GM18951 (cell line): ENCODE measurements around the gene BMP8B.
"Not testable (repeated sequence)": the region's sequence is repeated elsewhere in the genome, so short reads cannot be mapped to it uniquely, and the experiment has no call there.

Experiments
- POLR2A ChIP-seq: IDR thresholded peaks from 4 replicates; pipeline ENCODE4 v1.6.1; 2011; ENCODE audit warnings: mild to moderate bottlenecking; ENCODE audit not compliant: insufficient read length, insufficient read depth; ENCODE audit errors: extremely low read depth
- in situ Hi-C: fragments of 300-500 bp; cut with MboI; formaldehyde crosslinking; loops from one replicate; pipeline ENCODE4 v1.12.0; 2022; ENCODE audit warnings: low sequenced_read_pairs, mixed read lengths, inconsistent platforms; ENCODE audit not compliant: unreplicated experiment

Gene BMP8B

GRCh38 chr1:39777306-39777705 lies 11.4 kb downstream of the BMP8B start:
- in situ Hi-C loops = loop anchor here (5.0 kb wide), 1 partner anchor 265 kb away; no protein-coding TSS in a partner anchor
- no peak for TF ChIP-seq POLR2A

GRCh38 chr1:39776886-39777285 lies 11.8 kb downstream of the BMP8B start:
- in situ Hi-C loops = loop anchor here (5.0 kb wide), 1 partner anchor 265 kb away; no protein-coding TSS in a partner anchor
- TF ChIP-seq POLR2A = no peak

- in situ Hi-C loops = loop anchor here (5.0 kb wide), 1 partner anchor 264 kb away; no protein-coding TSS in a partner anchor
- no peak for TF ChIP-seq POLR2A
These were observed 12.3 kb downstream of the BMP8B start for GRCh38 chr1:39776400-39776713.

- in situ Hi-C loops = loop anchor here (5.0 kb wide), 1 partner anchor 264 kb away; no protein-coding TSS in a partner anchor
These were observed 12.8 kb downstream of the BMP8B start for GRCh38 chr1:39775676-39776399.

- in situ Hi-C loops = loop anchor here (5.0 kb wide), 1 partner anchor 263 kb away; no protein-coding TSS in a partner anchor
These were observed 13.5 kb downstream of the BMP8B start for GRCh38 chr1:39775141-39775540.

GRCh38 chr1:39773369-39773979 lies 15.2 kb downstream of the BMP8B start:
- in situ Hi-C loops = not testable (repeated sequence)

GRCh38 chr1:39771022-39771532 lies 17.6 kb downstream of the BMP8B start, which contains the start of gene OXCT2:
Gene OXCT2, minus strand, starts transcription at chr1:39771348. Its CDS starts 93 bp downstream, at chr1:39771255.
- in situ Hi-C loops = not testable (repeated sequence)

GRCh38 chr1:39770100-39771021 lies 18.3 kb downstream of the BMP8B start:
- in situ Hi-C loops = not testable (repeated sequence)

- in situ Hi-C loops = not testable (repeated sequence)
These were observed 19.2 kb downstream of the BMP8B start for GRCh38 chr1:39769502-39769901.

- in situ Hi-C loops = not testable (repeated sequence)
These were observed 22.2 kb downstream of the BMP8B start for GRCh38 chr1:39766466-39766865.

- in situ Hi-C loops = not testable (repeated sequence)
These were observed 24.2 kb downstream of the BMP8B start for GRCh38 chr1:39764512-39764911.

- in situ Hi-C loops = not testable (repeated sequence)
These were observed 24.9 kb downstream of the BMP8B start for GRCh38 chr1:39763619-39764374.
